NCI-H187 (cell line): ENCODE data around the gene KSR1.
A peak's percentile ranks its signal among the peaks of the same experiment; 100 is the strongest.

Experiments
- DNase-seq, 2 experiments: peaks; one replicate each; lab custom pipeline; 2025; lab: John Stamatoyannopoulos, UW

KSR1 gene

DNA sequence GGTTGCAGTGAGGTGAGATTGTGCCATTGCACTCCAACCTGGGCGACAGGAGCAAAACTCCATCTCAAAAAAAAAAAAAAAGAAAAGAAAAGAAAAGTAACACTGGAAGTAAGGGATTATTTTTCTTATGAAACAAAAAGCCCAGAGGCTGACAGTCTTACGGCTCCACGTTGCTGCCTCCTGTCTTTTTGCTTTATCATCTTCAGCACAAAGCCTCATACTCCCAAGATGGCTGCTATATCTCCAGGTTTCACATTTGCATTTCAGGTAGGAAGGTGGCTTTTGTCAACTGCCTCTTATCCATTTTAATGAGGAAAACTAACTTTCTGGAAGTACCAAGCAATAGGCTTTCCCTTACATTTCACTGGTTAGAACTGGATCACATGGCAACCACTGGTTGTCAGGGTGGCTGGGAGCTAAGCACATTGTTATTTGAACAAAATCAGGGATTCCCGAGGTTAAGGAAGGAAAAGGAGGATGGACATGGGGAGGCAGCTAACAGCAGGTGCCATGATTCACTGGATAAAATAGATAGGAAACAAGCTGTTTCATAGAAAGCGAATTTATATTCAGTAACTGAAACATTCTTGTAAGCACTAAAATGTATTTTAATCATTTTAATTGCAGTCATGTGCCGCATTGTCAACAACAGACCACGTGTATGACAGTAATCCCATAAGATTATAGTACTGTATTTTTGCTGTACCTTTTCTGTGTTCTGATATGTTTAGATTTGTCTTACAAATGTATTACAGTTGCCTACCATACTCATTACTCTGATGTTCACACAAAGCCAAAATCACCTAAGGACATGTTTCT lies 58.6 kb downstream of the KSR1 start:
- DNase-seq = no peak

DNA sequence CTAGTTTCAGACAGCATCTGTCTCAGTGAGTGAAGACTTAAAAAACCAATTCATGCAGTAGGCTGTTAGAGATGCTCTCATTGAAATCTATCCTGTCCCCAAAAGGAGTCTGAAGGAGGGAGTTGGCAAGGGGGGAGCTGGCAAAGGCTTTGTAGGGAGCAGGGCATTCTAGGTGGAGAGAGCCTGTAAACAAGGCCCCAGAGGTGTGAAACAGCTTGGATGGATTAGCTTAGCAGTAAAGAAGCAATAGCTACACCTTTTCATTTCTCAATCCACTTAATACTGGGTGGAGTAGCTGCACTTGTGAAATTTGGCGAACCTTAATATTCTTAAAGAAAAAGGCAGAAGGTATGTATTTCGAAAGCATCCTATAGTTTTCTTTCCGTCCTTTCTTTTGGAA lies 61.8 kb downstream of the KSR1 start:
- no peak for DNase-seq

DNA sequence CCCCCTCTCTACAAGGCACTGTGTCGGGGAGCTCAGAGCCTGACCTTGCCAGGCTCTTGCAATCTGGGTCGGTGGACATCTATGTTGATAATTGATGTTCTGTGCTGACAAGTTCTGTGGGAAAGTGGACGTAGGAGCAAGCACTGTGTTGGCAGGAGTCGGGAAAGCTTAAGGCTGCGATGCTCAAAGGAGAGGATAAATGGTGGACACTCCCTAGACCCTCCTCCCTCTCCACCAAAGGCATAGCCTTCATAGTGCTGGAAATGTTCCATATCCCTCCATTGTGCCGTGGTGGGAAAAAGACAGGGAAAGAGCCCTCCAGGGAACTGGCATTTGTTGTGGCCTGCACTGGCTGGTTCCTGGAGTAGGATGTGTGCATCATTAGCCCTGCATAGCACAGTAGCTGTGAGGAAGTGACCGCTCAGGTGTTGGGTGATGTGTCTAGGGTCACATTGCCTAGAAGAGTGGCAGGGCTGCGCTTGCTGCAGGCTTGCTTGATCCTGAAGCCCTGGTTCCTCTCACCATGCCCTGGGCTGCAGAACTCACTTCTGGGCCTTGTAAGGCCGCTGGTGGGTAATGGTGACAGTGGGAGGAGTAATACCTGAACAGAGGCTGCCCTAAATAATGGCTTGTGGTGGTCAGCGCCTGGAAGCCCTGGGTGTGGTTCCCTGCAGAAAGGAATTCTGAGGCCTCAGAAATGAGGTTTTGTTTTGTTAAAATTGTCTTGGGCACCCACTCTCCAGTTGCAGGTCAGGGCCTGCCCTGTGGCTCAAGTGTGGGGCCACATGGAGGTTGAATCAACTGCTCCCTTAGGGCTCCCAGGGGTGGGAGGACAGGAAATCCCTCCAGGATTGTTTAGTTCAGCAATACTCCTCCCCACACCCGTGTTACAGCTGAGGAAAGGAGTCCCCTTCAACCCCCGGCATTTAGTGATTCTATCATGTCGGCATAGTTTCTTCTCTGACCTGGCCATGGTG lies 62.6 kb downstream of the KSR1 start:
- no peak for DNase-seq

DNA sequence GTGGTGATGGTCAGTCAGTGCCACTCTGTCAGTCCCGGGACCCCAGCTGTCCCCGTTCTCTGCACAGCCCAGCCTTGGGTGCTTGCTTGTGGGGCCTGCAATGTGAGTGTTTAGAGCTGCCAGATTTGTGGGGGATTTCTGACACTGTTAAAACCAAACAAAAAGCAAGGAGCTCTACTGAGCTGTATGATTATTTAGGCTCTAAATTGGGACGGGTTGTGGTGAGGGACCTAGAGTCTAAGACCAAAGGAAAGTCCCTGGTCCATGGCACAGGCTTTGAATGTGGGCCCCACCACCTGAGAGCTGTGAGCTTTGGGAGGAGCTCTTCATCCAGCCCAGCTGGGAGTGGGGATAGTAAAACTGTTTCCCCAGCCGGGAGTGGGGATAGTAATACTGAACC lies 63.3 kb downstream of the KSR1 start:
- DNase-seq = no peak

DNA sequence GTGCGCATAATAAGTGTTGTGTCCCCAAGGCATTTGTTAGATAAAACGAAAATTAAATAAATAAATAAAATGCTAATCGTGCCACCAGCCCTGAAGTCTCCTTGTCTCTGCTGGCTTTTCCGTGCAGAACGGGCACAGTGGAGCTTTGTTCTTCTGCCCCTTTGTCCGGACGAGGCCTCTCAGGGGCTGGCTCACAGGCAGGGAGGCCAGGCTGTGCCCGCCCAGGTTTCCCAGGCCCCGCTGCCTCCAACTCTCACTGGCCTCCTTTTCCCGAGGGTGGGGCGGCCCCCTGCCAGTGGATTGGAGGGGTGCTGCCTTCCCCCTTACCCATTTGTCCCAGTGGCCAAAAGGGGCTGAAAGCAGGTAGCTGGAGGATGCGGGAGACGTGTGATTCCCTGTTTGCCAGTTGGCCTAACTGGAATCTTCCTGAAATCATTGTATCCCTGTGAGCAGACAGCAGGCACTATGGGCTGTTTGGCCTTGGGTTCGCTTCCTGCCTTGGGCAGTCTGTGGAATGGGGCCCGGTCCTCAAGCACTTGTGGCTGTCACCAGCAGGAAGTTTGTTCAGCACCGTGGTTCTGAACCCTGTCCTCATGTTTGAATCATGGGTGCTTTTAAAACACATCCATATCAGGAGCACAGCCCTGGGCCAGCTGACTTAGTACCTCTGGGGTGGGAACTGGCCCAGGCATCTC lies 64.4 kb downstream of the KSR1 start:
- DNase-seq = no peak

DNA sequence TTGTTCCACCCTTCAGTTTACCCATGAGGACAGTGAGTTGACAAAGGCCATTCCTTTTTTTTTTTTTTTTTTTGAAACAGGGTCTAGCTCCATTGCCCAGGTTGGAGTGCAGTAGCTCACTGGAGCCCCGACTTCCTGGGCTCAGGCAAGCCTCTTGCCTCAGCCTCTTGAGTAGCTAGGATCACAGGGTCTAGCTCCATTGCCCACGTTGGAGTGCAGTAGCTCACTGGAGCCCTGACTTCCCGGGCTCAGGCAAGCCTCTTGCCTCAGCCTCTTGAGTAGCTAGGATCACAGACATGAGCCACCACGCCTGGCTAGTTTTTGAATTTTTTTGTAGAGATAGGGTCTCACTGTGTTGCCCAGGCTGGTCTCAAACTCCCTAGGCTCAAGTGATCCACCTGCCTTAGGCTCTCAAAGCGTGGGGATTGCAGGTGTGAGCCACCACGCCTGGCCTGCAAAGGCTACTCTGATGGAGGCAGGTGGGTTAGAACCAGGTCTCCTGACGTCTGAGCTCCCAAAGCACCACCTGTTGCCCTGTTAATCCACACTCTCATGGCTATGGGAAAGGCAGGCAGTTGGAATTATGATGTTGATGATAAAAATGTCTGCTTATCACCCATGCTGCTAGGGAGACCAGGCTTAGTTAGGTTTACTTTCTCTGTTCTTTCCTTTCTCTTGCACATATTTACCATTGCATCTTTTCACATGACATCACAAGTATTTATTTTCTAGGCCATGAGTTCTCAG lies 65.2 kb downstream of the KSR1 start:
- DNase-seq = no peak

DNA sequence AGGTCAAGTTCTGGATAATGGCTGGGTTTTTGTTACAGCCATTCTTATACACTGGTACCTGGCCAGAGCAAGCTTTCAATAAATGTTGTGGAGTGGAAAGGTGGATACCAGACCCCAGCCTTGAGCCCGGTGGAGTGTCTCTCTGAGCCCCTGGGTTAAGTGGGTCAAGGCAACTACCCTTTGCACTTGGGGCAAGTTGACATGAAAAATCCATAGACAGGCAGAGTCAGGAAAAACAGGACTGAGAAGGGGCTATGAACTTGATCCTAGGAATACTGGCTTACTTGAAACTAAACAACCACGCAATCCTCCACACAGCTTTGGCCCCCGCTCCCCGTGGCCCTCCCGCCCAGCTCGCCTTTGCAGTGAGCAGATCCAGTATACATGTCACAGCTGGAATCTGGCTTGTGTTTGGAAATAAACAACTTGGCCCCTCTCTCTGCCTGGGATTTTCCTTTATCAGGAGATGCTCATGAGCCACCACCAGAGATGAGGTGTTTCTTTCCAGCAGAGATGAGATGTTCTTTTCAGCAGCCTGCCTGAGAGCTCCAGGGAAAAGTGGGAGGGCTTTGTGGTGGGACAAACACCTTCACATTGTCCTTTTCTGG lies 65.9 kb downstream of the KSR1 start:
- DNase-seq = no peak

DNA sequence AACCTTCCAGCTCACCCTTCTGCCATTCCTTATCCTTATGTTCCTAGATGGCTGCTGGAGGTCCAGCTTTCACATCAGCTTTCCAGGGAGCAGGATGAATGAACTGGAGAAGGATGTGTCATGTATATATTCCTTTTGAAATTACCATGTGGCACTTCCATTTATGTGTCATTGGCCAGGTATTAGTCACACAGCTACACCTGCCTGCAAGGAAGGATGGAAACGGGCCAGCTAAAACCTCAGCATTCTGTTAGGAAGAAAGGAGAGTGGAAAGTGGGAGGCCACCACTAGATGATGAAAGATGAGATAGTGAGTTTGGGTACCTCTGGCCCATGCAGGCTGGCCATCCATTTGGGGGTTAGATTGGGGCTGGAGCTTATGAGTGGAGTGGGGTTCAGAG lies 67.5 kb downstream of the KSR1 start:
- DNase-seq = no peak

DNA sequence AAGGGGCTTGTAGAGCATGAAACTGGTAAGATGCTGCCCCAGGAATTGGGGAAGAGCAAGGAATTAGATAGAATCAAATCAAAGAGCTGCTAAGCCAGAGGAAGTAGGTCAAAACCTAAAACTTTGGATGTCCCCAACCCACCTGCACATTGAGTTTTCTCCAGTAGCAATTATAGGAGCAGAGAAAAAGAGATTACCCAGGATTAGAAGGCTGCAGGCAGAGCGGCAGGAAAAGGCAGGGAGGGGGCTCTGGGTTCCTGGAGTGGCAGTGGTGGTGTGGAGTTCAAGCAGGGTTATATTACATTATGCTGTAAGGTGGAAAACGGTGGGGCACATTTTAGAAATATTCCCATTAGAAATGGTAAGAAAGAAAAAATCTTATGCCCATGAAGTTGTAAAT lies 68.3 kb downstream of the KSR1 start:
- no peak for DNase-seq

DNA sequence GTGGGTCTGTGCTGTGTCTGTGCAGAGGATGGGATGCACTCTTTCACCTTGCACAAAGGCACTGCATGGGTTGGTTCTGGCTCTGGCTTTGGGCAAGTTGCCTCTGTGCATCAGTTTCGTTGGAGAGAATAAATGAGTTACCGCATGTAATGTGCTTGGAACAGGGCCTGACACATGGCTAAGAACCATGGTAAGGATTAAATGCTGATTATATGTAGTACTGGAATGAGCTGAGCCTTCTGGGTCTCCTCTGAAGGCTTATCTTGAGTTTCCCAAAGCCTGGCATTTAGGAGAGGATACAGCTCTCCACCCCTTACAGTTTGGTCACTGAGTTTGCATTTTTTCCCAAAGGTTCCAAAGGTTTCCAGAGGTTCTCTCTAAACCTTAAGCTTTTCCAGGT lies 69.1 kb downstream of the KSR1 start:
- no peak for DNase-seq

DNA sequence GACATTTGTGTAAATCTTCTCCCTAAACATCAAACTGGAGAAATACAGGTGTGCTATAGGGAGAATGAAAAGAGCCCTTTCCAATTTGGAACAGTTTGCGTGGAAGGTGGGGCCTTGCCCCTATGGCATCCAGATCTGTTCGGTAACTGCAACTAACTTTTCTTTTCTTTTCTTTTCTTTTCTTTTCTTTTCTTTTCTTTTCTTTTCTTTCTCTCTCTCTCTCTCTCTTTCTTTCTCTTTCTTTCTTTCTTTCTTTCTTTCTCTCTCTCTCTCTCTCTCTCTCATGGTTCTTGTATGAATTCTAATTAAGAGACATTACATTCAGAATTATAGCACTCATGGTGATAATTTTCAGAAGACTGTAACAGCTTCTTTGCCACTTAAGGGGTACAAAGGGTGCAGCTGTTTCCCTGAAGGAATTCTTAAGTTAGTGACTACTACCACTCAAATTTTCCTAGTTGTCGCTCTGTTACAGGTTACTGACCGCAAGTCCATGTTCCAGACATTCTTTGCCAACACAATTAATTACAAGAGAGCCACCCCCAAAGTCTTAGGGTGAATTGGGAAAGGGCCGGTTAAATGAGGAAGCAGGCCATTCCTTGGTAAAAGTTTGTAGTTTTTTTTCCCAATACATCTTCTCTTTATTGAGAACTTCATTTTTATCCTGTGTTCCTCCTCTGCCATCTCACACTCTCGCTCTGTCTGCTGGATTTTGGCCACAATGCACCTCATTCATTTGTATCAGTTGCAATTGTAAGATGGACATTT lies 69.8 kb downstream of the KSR1 start:
- DNase-seq = no peak

DNA sequence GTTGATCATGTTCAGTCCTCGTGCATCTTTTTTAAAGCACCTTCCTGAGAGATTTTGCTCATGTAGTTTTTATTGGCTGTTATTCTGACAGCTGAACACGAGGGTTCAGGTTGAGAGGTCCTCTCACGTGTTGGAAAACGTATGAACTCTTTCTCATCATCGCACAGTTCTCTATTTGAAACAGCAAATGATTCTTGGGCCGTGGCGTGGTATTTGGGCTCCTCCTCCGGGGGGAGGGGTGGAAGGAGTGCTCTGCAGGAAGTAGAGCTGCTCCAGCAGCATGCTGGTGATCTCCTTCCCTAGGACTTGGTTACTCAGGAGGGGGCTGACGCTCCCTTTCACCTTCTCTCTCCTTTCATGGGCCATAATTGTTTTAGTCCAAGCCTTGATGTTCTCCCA lies 70.4 kb downstream of the KSR1 start:
- no peak for DNase-seq

DNA sequence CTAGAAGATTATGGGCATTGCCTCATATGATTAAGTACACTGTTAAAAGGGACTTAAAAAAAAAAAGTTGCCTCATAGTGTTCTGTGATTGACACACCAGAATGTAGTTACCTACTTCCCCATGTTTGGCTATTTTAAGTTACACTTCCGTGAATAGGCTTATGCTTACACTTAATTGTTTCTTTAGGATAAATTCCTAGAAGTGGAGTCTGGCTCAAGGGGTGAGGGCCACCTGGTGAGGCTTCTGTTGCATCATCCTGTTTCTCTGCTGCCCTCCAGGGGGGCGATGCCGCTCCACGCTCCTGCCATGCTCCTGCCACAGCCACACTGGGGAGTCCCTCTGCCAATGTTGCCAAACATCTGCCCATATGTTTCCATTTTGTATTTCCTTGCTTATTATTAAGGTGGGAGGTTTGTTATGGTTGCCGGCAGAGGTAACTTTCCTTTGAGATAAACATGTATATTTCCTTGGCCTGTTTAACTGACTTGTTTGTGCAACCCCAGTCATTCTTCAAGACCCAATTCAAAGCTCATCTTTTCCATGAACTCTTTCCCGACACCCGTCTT lies 73.1 kb downstream of the KSR1 start:
- no peak for DNase-seq

DNA sequence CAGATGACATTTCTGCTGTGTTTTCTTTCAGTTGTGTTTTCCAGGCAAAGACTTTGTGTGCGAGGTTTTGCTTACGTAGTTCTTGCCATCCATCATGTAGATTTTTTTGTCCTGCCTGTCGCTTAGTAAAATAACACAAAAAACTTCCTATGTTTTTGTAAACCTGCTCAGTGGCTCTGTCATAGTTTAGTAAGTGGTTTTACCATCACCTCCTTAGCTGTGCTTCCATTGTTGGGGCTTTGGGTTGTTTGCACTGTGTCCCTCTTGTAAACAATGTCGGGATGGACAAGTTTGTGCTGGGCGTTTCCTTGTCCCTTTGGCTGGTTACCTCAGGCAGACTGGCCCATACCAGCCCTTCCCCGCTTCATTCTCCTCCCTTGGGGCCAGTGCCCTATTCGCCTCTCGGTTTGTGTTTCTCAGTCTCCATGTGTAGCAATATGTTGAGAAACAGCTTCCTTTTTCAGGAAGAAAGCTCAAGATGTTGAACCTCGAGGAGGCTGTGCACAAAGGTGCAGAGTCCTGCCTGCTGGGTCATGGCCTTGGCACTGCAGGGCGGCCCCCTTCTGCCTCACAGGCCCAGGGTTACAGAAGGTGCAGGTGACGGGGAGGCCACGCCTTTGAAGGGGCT lies 74.6 kb downstream of the KSR1 start:
- no peak for DNase-seq

DNA sequence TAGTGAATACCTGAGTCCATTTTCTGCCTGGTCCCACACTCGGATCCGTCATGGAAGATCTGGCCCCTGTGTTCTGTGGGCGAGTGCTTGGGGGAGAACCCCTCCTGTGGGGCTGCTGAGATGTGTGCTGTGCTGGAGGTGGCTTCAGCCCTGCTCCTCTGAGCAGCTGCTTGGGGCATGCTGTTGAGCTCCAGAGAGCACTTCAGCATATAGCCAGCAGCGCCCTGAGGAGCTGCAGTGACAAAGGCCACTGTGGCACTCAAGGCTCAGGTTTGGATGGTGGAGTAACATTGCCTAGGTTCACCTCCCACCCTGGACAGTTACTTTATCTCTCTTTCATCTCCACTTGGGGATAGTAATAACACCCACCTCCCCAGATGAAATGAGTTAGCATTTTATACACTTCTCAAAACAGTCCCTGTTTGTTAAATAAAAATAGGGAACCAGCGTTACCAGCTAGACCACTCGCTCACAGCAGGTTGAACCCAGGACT lies 75.3 kb downstream of the KSR1 start:
- peak in 1 of 2 experiments; percentile 57 for DNase-seq

DNA sequence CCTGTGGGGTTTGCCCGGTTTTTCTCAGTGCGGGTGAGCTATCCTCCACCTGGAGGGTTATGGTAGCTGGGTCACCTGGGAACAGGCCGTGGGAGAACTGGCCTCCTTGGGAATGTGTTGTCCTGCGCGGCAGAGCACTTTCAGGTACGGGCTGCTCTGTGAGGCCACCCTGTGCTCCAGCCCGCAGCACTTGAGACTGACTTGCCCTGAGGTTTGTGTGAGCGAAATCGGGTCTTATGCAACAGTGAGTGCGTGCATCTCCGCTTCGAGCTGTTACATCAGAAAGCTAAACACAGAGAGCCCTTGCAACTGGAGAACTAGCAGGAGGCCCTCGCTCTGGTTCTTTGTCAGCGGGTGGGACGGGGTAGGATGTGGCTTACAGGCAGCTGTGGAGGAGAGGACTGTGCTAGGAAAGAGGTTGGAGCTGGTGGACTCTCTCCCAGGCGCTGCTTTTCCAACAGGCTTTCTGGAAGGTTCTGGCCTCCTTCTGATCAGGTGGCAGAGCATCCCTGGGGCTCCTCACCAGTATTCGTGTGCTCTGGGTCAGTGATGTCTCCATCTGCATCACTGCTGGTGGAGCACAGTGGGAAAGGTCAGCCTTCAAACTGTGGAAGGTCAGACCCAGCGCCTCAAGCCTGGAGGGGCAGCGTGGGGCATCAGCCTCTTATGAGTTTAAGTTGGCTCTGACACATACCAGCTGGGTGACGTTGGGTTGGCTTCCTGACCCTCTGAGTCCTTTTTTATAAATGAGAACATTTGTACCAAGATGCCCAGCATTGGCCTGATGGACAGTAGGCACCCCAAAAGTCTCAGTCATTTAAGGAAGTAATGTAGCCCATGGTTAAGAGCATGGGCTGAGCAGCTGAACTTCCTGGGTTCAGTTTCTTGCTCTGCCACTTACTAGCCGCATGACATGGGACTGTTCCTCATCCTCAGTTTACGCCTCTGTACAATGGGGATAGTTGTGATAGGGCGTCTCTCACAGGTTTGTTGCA lies 76.3 kb downstream of the KSR1 start:
- no peak for DNase-seq

DNA sequence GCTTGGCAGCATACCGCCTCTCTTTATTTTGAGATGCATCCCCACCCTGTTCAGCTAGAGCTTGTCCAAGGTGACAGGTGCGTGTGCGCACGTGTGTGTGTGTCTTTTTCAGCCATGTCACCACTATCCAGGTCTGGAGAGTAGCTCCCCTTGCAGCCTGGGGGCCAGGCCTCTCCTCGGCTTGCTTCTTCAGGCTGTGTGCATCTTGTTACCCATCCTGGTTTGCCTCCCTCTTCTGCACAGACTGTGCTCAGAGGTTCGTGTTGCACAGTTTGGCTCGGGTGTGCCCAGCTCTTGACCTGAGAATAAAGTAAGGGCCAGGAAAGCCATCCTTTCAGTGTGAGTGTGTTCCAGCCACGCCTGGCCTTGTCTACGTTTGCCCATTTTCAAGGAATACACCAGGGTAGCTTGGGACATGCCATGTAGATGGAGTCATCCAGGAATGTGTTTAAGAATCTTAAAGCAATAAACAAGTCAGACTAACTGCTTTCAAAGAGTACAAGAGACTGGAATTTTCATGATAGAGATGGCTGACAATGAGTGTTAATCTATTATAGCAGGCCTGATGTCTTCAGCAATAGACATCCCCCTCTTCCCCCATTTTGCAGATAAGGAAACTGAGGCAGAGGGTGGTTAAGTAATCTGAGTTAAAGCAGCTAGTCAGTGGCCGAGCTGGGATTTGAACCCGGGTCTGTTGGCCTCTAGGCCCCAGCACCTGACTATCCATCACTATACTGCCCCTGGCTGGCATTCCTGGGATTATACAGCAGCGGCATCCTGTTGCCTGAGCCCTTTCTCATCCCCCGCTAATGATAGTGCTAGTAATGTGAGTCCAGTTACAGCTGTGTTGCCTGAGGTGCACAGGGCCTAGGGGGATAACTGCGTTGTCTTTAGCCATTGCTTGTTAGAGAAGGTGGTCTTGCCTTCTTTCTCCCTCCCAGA lies 77.9 kb downstream of the KSR1 start:
- DNase-seq = no peak
